NCI-H345 treated with DMSO at 0.1 percent for 48 hours (cell line): Measurements from ENCODE around the gene MUC3A.
"Not testable (repeated sequence)": the region's sequence is repeated elsewhere in the genome, so short reads cannot be mapped to it uniquely, and the experiment has no call there.

ENCODE experiments used
- DNase-seq: peaks from one replicate; lab custom pipeline; 2025; ENCODE audit not compliant: unreplicated experiment; lab: John Stamatoyannopoulos, UW

Gene MUC3A

GRCh38 chr7:100969066-100969615 lies 19.8 kb downstream of the MUC3A start, which contains the start of gene MUC12:
Gene MUC12, plus strand, starts transcription at chr7:100969565. Its CDS starts 58 bp downstream, at chr7:100969623.
- no peak for DNase-seq

DNA sequence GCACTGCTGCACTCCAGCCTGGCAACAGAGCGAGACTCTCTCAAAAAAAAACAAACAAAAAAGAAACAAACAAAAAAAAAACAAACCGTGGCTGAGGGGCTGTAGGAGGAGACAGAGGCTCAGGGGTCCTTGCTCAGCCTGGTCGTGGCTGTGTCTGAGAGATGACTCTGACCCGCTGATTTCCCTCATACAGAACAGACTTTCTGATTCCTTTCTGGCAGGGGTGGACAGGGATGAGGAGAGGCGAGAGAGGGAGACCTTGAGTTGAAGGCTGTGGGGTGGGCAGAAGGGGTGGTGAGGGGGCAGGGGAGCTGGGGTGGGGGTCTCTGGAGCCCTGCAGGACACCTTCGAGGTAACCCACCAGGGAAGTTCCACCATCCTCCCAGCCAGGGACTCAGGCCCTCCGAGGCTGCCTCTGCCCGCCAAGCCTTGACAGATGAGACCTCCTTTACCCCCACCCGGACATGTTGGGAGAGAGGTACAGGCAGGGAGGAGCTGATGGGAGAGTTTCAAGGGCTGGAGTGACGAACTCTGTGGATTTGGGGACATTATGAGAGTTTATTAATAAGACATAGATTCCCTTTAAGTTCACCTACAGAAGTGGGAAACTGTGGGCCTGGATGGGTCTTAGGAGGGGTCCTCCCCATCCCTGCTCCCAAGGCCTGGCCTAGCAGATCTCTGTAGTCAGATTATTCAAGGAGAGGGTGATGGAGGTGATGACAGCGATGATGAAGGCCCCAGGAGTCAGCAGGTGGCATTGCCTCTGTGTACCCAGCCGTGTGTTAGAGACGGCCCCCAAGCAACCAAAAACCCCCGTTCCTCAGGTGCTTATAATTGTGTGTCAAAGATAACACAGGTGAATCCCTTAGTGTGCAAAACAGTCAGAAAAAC lies 22.0 kb downstream of the MUC3A start:
- no peak for DNase-seq

DNA sequence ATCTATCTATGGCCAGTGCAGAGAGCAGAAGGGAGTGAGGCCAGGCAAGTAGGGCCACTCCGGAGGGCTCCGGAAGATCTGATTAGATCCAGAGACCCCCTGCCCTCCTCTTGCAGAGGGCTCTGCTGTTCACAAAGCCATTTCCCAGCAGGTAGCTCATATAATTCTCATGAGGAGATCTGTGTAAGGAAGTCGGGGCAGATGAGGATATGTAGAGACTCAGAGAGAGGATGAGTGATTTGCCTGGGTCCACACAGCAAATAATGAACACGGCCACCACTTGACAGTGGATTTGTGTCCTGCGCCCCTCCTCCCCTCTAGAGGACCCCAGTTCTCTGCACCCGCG lies 22.6 kb downstream of the MUC3A start:
- DNase-seq: no peak

- no peak for DNase-seq
Observed at GRCh38 chr7:100974021-100974420, 24.7 kb downstream of the MUC3A start.

DNA sequence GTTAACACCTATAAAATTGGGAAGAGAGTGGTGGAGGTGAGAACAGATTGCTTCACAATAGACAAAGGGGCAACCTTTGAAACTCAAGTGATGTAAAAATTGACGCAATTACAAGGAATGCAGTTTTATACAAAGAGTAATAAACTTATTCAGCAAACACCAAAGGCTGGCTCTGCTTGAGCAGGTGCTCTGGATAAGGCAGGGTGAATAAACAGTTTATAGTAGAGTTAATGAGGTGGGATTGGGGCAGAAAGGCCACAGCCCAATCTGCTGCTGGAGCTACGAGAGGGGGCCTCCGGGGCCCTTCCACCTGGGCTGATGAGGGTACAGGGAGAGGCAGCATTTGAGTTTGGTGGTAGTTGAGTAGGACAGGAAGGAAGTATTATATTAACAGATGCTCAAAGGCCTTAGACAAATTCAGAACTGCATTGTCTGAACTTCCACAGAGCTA lies 26.1 kb downstream of the MUC3A start:
- no peak for DNase-seq

DNA sequence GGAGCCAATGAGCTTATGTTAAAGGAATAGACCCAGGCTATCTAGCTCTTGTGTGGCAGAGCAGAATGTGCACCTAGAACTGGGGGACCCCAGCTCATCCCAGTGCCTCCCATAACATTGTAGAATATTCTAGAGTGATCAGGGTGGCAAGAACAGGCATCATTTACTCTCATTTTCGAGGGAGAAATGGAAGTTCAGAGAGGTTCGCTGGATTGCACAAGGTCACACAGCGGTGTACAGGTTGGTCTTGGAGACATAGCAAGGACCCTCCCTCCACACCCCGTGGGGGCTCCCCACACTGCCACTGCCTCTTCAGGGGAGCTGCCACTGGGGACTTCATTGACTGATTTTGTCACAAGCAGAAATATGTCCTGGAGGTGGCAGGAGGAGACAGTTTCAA lies 29.0 kb downstream of the MUC3A start:
- no peak for DNase-seq

DNA sequence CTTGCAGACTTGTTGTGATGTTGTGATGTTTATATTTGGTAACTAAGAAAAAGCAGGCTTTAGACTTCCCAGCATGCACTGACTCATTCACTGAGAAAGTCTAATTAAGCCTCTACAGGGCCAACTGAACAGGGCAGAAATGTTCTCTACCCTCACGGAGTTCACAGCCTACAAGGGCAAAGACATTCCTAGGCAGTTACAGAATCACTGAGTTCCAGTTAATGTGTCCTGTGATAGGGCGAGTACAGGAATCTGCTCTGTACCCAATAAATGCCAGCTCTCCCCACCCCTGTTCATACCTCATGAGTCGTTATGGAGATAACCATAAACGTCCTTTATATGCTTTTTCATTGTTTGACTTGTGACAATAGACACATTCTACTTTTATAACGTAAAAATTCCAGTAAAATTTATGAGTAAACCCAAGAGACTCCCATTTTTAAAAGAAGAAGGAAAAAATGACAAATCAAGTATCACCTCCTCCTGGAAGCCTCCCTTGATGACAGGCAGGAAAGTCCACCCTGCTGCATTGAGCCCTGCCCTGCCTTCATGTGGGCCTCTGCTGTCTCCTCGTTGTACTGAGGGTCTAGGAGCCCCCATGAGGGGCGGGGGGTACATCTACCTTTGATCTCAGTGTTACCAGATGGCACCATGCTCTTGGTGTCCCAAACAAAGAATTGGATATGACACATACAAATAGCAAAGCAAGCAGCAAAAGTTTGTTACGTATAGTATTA lies 34.3 kb downstream of the MUC3A start:
- DNase-seq: no peak

- DNase-seq: not testable (repeated sequence)
Observed at GRCh38 chr7:100984241-100984918, 35.0 kb downstream of the MUC3A start.

GRCh38 chr7:100985033-100985797 lies 35.9 kb downstream of the MUC3A start:
- DNase-seq: not testable (repeated sequence)

DNA sequence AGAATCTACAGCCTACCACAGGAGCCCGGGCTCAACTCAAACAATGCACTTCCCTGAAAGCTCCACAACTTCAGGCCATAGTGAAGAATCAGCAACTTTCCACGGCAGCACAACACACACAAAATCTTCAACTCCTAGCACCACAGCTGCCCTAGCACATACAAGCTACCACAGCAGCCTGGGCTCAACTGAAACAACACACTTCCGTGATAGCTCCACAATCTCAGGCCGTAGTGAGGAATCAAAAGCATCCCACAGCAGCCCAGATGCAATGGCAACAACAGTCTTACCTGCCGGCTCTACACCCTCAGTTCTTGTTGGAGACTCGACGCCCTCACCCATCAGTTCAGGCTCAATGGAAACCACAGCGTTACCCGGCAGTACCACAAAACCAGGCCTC lies 42.3 kb downstream of the MUC3A start:
- DNase-seq: no peak

DNA sequence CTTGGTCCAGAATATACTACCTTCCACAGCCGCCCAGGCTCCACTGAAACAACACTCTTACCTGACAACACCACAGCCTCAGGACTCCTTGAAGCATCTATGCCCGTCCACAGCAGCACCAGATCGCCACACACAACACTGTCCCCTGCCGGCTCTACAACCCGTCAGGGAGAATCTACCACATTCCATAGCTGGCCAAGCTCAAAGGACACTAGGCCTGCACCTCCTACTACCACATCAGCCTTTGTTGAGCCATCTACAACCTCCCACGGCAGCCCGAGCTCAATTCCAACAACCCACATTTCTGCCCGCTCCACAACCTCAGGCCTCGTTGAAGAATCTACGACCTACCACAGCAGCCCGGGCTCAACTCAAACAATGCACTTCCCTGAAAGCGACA lies 42.9 kb downstream of the MUC3A start:
- DNase-seq: not testable (repeated sequence)

DNA sequence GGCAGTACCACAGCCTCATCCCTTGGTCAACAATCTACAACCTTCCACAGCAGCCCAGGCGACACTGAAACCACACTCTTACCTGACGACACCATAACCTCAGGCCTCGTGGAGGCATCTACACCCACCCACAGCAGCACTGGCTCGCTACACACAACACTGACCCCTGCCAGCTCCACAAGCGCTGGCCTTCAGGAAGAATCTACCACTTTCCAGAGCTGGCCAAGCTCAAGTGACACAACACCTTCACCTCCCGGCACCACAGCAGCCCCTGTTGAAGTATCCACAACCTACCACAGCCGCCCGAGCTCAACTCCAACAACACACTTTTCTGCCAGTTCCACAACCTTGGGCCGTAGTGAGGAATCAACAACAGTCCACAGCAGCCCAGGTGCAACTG lies 45.3 kb downstream of the MUC3A start:
- not testable (repeated sequence) for DNase-seq

- not testable (repeated sequence) for DNase-seq
Observed at GRCh38 chr7:100998530-100998929, 49.2 kb downstream of the MUC3A start.

GRCh38 chr7:100999334-100999733 lies 50.0 kb downstream of the MUC3A start:
- DNase-seq: not testable (repeated sequence)

- not testable (repeated sequence) for DNase-seq
Observed at GRCh38 chr7:101000025-101000424, 50.7 kb downstream of the MUC3A start.

DNA sequence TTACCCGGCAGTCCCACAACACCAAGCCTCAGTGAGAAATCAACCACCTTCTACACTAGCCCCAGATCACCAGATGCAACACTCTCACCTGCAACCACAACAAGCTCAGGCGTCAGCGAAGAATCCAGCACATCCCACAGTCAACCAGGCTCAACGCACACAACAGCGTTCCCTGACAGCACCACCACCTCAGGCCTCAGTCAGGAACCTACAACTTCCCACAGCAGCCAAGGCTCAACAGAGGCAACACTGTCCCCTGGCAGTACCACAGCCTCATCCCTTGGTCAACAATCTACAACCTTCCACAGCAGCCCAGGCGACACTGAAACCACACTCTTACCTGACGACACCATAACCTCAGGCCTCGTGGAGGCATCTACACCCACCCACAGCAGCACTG lies 53.0 kb downstream of the MUC3A start:
- DNase-seq: not testable (repeated sequence)

DNA sequence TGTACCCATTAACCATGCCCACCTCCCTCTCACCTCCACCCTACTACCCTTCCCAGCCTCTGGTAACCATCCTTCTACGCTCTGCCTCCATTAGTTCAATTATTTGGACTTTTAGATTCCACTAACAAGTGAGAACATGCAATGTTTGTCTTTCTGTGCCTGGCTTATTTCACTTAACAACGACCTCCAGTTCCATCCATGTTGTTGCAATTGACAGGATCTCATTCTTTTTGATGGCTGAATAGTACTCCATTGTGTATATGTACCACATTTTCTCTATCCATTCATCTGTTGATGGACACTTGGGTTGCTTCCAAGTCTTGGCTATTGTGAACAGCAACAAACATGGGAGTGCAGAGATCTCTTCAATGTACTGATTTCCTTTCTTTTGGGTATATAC lies 58.0 kb downstream of the MUC3A start:
- DNase-seq: not testable (repeated sequence)

DNA sequence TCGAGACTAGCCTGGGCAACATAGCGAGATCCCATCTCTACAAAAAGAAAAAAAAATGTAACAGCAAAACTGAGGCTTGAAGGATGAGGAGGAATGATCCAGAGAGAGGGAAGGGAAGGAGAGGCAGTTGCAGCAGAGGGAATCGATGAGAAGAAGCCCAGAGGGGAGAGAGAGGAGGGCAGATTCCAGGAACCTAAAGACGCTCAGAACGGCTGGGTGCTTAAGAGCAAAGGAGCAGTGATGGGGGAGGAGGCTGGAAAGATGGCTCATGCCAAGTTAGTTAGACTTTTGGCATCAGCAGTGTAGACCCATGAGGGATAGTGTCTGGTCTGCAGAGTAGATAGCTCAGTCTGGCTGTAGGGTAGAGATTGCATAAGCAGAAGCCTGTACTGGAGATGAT lies 60.3 kb downstream of the MUC3A start:
- DNase-seq: no peak

- no peak for DNase-seq
Observed at GRCh38 chr7:101012931-101013330, 63.6 kb downstream of the MUC3A start.

DNA sequence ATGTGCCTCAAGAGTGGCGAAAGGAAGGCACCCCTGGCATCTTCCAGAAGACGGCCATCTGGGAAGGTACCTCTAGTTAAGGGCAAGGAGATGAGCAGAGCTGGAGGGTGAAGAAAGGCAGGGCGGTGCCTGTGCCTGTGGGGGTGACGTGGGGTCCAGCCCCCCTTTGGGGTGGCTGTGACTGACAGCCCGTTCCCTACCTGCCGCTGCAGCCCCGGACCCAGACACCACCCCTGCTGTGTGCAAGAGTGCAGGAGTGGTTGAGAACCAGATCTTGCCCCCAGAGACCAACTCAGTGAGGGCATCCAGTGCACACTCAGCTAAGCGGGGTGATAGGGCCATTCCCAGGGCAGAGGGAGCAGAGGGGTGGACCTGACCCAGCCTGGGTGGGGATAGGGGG lies 66.3 kb downstream of the MUC3A start:
- no peak for DNase-seq
